D721Med (cell line): Measurements from ENCODE around the gene EGR2.

Experiments
- DNase-seq: peaks from one replicate; pipeline ENCODE4 v3.0.0; 2011; ENCODE audit warnings: low spot score; ENCODE audit not compliant: insufficient read length
- FAIRE-seq: peaks from 2 replicates; lab custom pipeline; 2011; peaks lifted over from hg19 to GRCh38; lab: Jason Lieb, UNC
- TF ChIP-seq, protein P1 (sequence below): IDR thresholded peaks from 2 replicates; pipeline ENCODE4 v1.5.1; 2012; ENCODE audit warnings: mild to moderate bottlenecking, control low read depth; ENCODE audit not compliant: insufficient read depth; ENCODE audit errors: missing control alignments

EGR2 gene

DNA sequence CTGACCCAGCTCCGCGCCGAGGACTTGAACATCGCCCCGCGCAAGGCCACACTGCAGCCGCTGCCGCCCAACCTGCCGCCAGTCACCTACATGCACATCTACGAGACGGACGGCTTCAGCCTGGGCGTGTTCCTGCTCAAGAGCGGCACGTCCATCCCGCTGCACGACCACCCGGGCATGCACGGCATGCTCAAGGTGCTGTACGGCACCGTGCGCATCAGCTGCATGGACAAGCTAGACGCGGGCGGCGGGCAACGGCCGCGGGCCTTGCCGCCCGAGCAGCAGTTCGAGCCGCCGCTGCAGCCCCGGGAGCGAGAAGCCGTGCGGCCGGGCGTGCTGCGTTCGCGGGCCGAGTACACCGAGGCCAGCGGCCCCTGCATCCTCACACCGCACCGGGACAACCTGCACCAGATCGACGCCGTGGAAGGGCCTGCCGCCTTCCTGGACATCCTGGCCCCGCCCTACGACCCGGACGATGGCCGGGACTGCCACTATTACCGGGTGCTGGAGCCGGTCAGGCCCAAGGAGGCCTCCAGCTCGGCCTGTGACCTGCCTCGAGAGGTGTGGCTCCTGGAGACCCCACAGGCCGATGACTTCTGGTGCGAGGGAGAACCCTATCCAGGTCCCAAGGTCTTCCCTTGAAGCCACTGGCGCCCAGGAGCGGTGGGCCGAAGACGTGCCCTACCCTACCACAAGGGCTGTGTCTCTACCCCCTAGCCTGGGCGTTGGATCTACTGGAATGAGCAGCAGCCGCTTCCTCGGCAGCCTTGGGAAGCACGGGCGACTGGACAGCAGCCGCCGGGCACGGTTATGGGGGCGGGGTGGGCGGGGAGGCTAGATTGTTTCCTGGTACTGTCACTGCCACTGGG, 10.7 kb downstream of the EGR2 start:
- TF ChIP-seq, protein P1, sequence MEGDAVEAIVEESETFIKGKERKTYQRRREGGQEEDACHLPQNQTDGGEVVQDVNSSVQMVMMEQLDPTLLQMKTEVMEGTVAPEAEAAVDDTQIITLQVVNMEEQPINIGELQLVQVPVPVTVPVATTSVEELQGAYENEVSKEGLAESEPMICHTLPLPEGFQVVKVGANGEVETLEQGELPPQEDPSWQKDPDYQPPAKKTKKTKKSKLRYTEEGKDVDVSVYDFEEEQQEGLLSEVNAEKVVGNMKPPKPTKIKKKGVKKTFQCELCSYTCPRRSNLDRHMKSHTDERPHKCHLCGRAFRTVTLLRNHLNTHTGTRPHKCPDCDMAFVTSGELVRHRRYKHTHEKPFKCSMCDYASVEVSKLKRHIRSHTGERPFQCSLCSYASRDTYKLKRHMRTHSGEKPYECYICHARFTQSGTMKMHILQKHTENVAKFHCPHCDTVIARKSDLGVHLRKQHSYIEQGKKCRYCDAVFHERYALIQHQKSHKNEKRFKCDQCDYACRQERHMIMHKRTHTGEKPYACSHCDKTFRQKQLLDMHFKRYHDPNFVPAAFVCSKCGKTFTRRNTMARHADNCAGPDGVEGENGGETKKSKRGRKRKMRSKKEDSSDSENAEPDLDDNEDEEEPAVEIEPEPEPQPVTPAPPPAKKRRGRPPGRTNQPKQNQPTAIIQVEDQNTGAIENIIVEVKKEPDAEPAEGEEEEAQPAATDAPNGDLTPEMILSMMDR: no peak
- no peak for DNase-seq
- no peak for FAIRE-seq

DNA sequence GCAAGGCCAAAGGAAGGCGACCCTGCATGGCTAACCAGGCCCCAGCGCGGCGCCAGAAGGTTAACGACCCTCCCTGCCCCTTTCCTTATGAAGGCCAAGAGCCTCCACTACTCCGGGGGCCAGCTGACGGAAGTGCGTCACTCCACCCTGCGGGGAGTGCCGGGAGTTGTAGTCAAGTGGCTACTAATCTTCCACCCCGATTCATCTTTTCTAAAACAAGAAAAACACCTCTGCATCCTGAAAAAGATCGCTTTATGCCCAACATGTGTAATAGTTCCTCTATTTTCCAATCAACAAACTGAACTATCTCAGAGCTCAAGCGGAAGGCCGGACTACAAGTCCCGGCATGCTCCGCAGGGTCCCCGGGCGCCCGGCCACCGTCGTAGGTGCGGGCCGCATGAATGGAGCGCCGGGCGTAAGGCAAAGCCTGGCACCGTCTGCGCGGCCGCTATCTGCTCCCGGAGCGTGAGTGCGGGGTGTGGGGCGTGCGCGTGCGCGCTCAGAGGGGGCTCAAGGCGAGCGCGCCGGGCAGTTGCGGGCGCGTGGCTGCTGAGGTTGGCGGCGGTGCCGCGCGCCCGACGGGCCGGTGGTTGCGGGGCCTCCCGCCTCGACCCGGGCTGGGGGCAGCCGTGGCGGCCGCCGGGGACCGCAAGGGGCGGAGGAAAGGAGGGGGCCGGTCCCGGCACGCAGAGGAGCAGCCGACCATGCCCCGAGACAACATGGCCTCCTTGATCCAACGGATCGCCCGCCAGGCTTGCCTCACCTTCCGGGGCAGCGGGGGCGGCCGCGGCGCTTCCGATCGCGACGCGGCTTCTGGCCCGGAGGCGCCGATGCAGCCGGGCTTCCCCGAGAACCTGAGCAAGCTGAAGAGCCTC, 11.6 kb downstream of the EGR2 start, which contains the start of gene ADO:
Gene ADO (plus strand): TSS at position 365 of the 875 bp plus-strand sequence. CDS start 340 bp downstream, at position 705.
- no peak for FAIRE-seq
- TF ChIP-seq, protein P1: no peak
- DNase-seq: peak; percentile 69

DNA sequence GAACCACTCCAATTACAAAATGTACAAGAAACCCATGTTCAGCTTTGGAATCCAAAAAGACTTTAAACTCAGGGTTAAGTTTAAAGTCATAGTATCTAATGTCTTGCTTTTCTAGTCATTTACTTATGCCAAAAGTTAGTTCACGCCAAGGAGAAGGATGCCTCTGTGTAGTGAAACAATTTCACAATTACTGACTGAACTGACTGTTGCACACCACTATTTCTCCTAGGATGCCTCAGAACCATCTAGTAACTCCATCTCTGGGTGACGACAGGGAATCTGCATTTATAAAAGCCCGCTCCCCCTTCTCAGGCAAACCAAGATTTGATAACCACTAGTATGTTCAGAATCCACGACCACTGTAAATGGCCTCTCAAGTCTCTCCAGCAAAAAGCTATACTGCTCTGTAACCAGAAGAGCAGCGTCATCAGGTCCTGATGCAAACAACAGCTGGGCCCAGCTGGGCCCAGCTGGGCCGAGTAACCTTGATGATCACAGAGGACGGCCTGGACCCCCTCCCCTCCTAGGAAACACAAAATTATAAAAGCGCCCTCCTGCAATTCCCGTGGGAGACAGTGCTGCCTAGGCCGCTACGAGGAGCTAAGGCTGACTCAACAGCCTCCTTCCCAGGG, 12.3 kb downstream of the EGR2 start:
- DNase-seq (no peak), FAIRE-seq (no peak)
- TF ChIP-seq, protein P1: no peak

DNA sequence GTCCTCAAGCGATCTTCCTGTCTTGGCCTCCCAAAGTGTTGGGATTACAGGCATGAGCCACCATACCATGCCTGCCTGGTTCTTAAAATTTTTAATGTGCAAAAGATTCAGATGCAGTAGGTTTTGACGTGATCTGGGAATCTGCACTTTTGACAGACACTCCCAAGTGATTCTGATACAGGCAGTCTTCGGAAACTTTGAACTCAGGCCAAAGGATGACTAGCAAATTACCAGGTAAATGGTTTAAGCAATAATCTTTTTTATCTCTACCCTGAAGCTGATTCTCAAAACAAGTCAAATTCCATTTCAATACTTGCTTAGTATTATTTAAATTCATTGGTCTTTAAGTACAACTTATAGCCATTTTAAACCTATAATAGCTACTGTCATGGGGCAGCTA, 14.3 kb downstream of the EGR2 start:
- FAIRE-seq: no peak
- no peak for DNase-seq
- TF ChIP-seq, protein P1: no peak

DNA sequence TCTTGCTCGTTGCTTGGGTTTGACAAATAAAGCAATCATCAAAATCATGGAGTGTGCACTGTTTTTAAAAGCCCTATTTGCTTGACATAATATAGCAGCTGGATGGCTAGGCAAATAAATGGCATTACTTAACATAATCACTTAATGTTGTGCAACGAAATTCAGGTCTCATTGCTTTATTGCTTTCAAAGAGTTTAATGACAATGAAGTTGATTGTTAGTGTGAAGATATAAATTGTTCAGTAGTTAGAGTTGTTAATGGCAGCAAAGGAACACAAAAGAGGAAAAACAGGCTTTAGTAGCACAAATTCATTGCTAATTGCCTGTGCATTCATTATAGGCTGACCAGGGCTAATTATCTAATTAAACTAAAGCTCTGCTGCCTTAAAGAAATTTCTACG, 19.3 kb downstream of the EGR2 start:
- TF ChIP-seq, protein P1: no peak
- DNase-seq (no peak), FAIRE-seq (no peak)

DNA sequence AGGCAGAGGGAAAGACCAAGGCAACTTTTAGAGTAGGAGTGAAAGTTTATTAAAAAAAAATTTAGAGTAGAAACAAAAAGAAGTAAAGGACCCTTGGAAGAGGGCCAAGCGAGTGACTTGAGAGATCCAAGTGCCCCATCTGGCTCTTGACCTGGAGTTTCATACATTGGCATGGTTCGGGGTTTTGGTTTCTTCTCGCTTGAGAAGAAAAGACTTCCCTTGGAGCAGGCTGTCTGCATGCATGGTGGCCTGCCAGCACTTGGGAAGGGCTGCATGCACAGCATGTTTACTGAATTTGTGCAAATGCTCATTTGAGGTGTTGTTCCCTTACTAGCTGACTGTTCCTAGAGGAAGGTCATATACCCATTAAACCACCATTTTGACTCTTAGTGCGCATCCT, 20.4 kb downstream of the EGR2 start:
- FAIRE-seq (no peak), DNase-seq (no peak)
- TF ChIP-seq, protein P1: no peak
